SH-SY5Y (cell line): ENCODE data around the gene TRPM4.

ENCODE experiments used
- GATA2 ChIP-seq: IDR thresholded peaks from 2 replicates; pipeline ENCODE4 v1.6.1; 2011; ENCODE audit warnings: mild to moderate bottlenecking, low read depth, low read length
- GATA3 ChIP-seq: IDR thresholded peaks from 2 replicates; pipeline ENCODE4 v1.6.1; 2011; ENCODE audit warnings: low read depth, mild to moderate bottlenecking, low read length, moderate library complexity

TRPM4 gene

GRCh38 chr19:49136771-49137171 is 20.8 kb upstream of the TRPM4 start:
- no peak for TF ChIP-seq GATA3
- TF ChIP-seq GATA2 = no peak

DNA sequence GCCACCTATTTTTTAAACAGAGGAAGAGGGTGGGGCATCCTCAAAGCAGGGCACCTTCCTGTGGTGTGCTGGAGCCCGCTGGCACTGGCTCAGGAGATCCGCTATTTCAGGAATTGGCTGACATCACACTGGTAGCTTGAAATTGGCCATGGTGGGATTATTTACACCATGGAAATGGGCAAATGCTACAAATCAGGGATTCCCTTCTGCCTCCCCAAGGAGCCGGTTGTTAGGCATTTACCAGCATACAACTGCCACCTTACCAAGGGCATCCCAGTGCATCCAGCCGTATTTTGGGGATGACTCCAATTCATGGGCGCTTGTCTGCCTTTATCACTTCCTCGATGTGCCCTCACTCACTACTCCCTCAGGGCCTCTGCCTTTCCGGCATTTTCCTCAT is 16.6 kb upstream of the TRPM4 start:
- TF ChIP-seq GATA3 (no peak), GATA2 (no peak)

GRCh38 chr19:49141352-49141751 is 16.2 kb upstream of the TRPM4 start:
- no peak for TF ChIP-seq GATA2

- TF ChIP-seq GATA2 (peak; percentile 52; the same call in 1 of the 2 replicates), GATA3 (no peak)
Measured at GRCh38 chr19:49142866-49143335, 14.7 kb upstream of the TRPM4 start.

DNA sequence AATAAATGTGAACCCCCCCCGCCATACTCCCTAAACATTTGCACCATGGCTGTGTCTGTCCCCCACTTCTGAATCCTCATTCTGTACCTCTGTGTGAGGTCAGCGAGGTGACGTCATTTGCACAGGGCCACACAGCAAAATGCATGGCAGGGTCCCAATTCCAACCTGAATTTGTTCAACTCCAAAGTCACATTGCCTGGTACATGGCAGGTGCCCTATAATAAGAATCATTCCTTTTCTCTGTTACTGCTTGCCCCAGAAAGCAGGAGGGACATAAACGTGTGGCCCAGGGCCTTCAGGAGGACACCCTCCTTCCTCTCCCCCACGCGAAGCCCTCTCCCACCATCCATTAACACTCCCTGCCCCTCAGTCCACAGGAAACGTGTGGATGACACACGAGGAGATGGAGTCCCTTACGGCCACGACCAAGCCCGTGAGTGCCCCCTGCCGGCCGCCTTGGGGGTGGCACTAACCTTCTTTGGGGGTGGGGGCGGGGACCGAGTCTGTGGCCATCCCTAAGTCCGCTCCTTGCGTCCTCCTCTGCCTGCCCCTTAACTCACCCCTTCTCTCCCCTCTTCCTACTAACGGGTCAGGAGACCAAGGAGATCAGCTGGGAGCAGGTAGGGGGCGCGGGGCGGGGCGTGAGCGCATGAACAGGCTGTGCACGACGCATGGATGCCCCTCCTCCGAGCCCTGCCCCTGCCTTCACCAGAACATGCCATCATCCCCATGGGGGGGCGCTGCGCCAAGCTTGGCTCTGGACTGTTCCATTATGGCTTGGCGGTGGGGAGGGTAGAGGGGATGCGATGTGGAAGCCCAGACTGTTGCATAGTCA is 11.8 kb upstream of the TRPM4 start:
- no peak for TF ChIP-seq GATA2
- no peak for TF ChIP-seq GATA3

DNA sequence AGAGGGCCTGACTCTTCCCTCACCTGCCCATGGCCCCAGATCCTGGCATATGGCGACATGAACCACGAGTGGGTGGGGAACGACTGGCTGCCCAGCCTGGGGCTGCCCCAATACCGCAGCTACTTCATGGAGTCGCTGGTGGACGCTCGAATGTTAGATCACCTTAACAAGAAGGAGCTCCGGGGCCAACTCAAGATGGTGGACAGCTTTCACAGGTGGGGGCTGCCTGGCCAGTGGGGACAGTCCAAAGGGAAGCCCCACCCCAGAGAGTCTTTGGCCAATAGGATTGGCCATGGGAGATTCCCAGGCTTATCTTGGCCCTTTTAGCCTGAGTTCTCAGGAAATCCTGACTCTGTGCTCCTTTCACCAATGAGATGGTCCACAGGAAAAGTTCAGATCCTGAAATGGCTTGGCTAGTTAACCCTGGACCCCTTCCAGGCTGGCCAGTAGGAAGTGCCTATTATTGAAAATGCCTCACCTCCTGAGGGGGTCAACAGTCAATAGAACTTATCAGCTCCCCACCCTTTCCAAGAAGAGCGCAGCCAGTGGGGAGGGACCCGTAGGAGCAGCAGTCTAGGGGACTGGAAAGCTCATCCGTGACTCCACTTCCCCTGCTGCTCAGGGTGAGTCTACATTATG is 9.4 kb upstream of the TRPM4 start:
- TF ChIP-seq GATA3 (no peak), GATA2 (no peak)

- TF ChIP-seq GATA2 = no peak
- TF ChIP-seq GATA3 = no peak
Measured at GRCh38 chr19:49148784-49149651, 8.6 kb upstream of the TRPM4 start.

DNA sequence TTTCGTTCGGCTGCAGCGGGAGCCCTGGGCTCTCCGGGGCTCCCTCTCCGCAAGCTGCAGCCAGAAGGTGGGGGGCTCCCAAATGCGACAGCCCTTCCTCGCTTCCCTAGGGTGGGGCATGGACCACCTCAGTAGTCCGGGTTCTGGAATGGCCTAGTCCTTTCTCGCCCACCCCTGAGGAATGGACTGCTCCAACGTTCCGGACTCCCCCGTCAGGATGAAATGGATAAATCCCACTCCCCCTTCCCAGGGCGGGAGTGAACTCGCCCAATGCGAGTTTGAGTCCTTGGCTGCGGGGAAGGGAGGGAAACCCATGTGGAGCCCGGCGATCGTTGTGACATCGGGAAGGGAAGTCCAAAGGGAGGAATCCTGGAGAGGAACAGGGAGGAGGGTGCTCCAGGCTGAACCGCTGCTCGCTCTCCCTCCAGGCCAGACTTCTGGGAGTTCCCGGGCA is 7.9 kb upstream of the TRPM4 start:
- TF ChIP-seq GATA2 (no peak), GATA3 (no peak)

- no peak for TF ChIP-seq GATA3
- TF ChIP-seq GATA2 = no peak
Measured at GRCh38 chr19:49150106-49150943, 7.3 kb upstream of the TRPM4 start.

GRCh38 chr19:49150944-49151243 is 6.7 kb upstream of the TRPM4 start:
- no peak for TF ChIP-seq GATA3
- no peak for TF ChIP-seq GATA2

GRCh38 chr19:49151267-49152118 is 6.1 kb upstream of the TRPM4 start:
- TF ChIP-seq GATA3 = no peak
- no peak for TF ChIP-seq GATA2

- no peak for TF ChIP-seq GATA2
- TF ChIP-seq GATA3 = no peak
Measured at GRCh38 chr19:49152119-49152550, 5.5 kb upstream of the TRPM4 start.

GRCh38 chr19:49153167-49153809 is 4.3 kb upstream of the TRPM4 start:
- no peak for TF ChIP-seq GATA3
- TF ChIP-seq GATA2 = no peak
